Prostate gland (tissue), 2 donors: Measurements from ENCODE around the gene DICER1.

ENCODE experiments used
- CTCF ChIP-seq, 4 experiments: fragments of 200-600 bp in 2 of 4; fragments of 450-650 bp in 2 of 4; sonication (generic) in 2 of 4; IDR thresholded peaks; 1 replicate in 3 of 4; 2 replicates in 1 of 4; pipeline ENCODE4 v1.5.1; 2016 to 2019; ENCODE audit warnings: antibody characterized with exemption in 4 of 4, mild to moderate bottlenecking in 2 of 4, moderate library complexity in 2 of 4
- POLR2A ChIP-seq: fragments of 450-650 bp; IDR thresholded peaks from one replicate; pipeline ENCODE4 v1.6.1; 2016; ENCODE audit warnings: antibody characterized with exemption, mild to moderate bottlenecking
- POLR2AphosphoS5 ChIP-seq: sonication (generic); formaldehyde crosslinking; IDR thresholded peaks from one replicate; pipeline ENCODE4 v1.6.1; 2017; ENCODE audit warnings: antibody characterized with exemption

DNA sequence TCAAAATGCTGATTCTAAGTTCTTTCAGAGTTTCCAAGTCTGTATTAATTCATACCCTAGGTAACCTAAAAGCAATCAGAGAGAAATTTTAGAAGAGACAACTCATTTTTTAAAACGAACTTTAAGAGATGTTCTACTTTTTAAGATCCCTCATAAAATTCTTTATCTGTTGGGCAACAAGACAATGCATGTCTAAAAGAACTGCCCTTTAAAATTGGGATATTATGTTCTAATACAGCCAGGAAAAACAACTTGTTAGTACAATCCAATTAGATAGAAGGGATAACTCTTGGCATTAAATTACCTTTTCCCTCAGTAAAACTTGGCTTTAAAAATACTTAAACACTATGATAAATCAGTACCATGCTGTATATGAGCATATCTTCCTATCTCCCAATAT is 15.6 kb downstream of the DICER1 start:
- TF ChIP-seq CTCF (IDR thresholded peaks at IDR 0.05), result no peak
- TF ChIP-seq POLR2A, result no peak
- TF ChIP-seq POLR2AphosphoS5, result no peak
